ENCODE measurements around the gene CCDC116.
"Not testable (repeated sequence)": the region's sequence is repeated elsewhere in the genome, so short reads cannot be mapped to it uniquely, and the experiment has no call there.

DNA sequence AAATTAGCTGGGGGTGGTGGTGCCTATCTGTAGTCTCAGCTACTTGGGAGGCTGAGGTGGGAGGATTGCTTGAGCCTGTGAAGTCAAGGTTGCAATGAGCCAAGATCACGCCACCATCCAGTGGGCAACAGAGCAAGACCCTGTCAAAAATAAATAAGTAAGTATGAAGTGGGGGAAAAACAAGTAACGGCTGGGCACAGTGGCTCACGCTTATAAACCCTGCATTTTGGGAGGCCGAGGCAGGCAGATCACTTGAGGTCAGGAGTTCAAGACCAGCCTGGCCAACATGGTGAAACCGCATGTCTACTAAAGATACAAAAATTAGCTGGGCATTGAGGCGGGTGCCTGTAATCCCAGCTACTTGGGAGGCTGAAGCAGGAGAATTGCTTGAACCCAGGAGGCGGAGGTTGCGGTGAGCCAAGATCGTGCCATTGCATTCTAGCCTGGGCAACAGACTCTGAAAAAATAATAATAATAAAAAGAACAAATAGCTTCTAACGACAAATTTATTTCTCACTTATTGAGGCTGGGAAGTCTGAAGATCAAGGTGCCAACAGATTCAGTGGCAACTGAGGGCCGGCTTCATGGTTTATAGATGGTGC lies 22.9 kb upstream of the CCDC116 start:
- TF ChIP-seq POLR2A (IDR thresholded peaks at IDR 0.05) = not testable (repeated sequence)
- TF ChIP-seq, protein P1, sequence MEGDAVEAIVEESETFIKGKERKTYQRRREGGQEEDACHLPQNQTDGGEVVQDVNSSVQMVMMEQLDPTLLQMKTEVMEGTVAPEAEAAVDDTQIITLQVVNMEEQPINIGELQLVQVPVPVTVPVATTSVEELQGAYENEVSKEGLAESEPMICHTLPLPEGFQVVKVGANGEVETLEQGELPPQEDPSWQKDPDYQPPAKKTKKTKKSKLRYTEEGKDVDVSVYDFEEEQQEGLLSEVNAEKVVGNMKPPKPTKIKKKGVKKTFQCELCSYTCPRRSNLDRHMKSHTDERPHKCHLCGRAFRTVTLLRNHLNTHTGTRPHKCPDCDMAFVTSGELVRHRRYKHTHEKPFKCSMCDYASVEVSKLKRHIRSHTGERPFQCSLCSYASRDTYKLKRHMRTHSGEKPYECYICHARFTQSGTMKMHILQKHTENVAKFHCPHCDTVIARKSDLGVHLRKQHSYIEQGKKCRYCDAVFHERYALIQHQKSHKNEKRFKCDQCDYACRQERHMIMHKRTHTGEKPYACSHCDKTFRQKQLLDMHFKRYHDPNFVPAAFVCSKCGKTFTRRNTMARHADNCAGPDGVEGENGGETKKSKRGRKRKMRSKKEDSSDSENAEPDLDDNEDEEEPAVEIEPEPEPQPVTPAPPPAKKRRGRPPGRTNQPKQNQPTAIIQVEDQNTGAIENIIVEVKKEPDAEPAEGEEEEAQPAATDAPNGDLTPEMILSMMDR (IDR thresholded peaks at IDR 0.05) = not testable (repeated sequence)

All from uterus (tissue), 2 donors.